GM23338 (cell line): ENCODE measurements around the gene AKAP13. TPM values are rescaled to one million over a fixed set of nuclear protein-coding genes. Genes with fewer than 3 reads are reported as not detected.

ENCODE experiments used
- ATAC-seq: fragments of 200-7000 bp; cut with Tn5 transposase; 3 replicates; pipeline ENCODE4 v1.9.1; 2020
- DNase-seq: peaks from one replicate; pipeline ENCODE4 v3.0.0-alpha.2; 2015; ENCODE audit warnings: low spot score
- H2AFZ ChIP-seq: fragments of 200-600 bp; sonication (generic); 2 replicates; pipeline ENCODE4 v1.8.0; 2016; ENCODE audit warnings: antibody characterized with exemption, mild to moderate bottlenecking, moderate library complexity
- H3F3A ChIP-seq: fragments of 200-600 bp; sonication (generic); replicated peaks from 2 replicates; pipeline ENCODE4 v1.8.0; 2017; ENCODE audit warnings: antibody characterized with exemption, mixed run types, low read depth
- H3K27ac ChIP-seq: fragments of 200-600 bp; sonication (generic); 2 replicates; pipeline ENCODE4 v1.6.1; 2016; ENCODE audit warnings: low read depth
- H3K27me3 ChIP-seq: fragments of 200-600 bp; sonication (generic); 2 replicates; pipeline ENCODE4 v1.8.0; 2016; ENCODE audit warnings: mild to moderate bottlenecking, mixed run types, moderate library complexity; ENCODE audit not compliant: insufficient read depth
- H3K36me3 ChIP-seq: fragments of 200-600 bp; sonication (generic); 2 replicates; pipeline ENCODE4 v1.8.0; 2016; ENCODE audit warnings: mild to moderate bottlenecking; ENCODE audit not compliant: insufficient read depth
- H3K4me1 ChIP-seq: fragments of 200-600 bp; sonication (generic); 2 replicates; pipeline ENCODE4 v1.8.0; 2016; ENCODE audit warnings: mild to moderate bottlenecking, moderate library complexity; ENCODE audit not compliant: insufficient read depth
- H3K4me2 ChIP-seq: fragments of 200-600 bp; sonication (generic); 2 replicates; pipeline ENCODE4 v1.7.1; 2017; ENCODE audit warnings: mixed run types
- H3K4me3 ChIP-seq: fragments of 200-600 bp; sonication (generic); 2 replicates; pipeline ENCODE4 v1.6.1; 2016; ENCODE audit warnings: mixed run types
- H3K79me2 ChIP-seq: fragments of 200-600 bp; sonication (generic); replicated peaks from 2 replicates; pipeline ENCODE4 v1.8.0; 2017; ENCODE audit warnings: mild to moderate bottlenecking; ENCODE audit not compliant: insufficient read depth
- H3K9me2 ChIP-seq: fragments of 200-600 bp; sonication (generic); 2 replicates; pipeline ENCODE4 v1.8.0; 2017; ENCODE audit not compliant: insufficient read depth
- H4K20me1 ChIP-seq: fragments of 200-600 bp; sonication (generic); replicated peaks from 2 replicates; pipeline ENCODE4 v1.8.0; 2017; ENCODE audit warnings: mild to moderate bottlenecking; ENCODE audit not compliant: insufficient read depth
- H3K27ac Mint-ChIP-seq: 2 replicates; pipeline ENCODE4 v1.8.0; 2020; ENCODE audit warnings: inconsistent platforms, mild to moderate bottlenecking, moderate library complexity, mixed read lengths
- H3K27me3 Mint-ChIP-seq: 3 replicates; pipeline ENCODE4 v1.8.0; 2022; ENCODE audit warnings: low read depth, mild to moderate bottlenecking, moderate library complexity, mixed read lengths, inconsistent platforms; ENCODE audit not compliant: insufficient read depth, poor library complexity
- H3K36me3 Mint-ChIP-seq: 3 replicates; pipeline ENCODE4 v1.8.0; 2021; ENCODE audit warnings: low read depth, mild to moderate bottlenecking, inconsistent platforms, moderate library complexity, mixed read lengths
- H3K4me1 Mint-ChIP-seq: 3 replicates; pipeline ENCODE4 v1.8.0; 2020; ENCODE audit warnings: mild to moderate bottlenecking, inconsistent platforms, mixed read lengths
- H3K4me3 Mint-ChIP-seq: 3 replicates; pipeline ENCODE4 v1.8.0; 2021; ENCODE audit warnings: moderate library complexity, mild to moderate bottlenecking, inconsistent platforms, mixed read lengths
- H3K9me3 Mint-ChIP-seq: 3 replicates; pipeline ENCODE4 v1.8.0; 2020; ENCODE audit warnings: moderate library complexity, mild to moderate bottlenecking, inconsistent platforms, mixed read lengths
- CREB1 ChIP-seq: fragments of 250-450 bp; sonication (Bioruptor Pico); IDR thresholded peaks from 2 replicates; pipeline ENCODE4 v1.5.0; 2020; ENCODE audit warnings: low read depth, mild to moderate bottlenecking, moderate library complexity
- EZH2 ChIP-seq: fragments of 200-600 bp; sonication (generic); IDR thresholded peaks from one replicate; pipeline ENCODE4 v1.8.0; 2017; ENCODE audit warnings: antibody characterized with exemption, mild to moderate bottlenecking, low read depth; ENCODE audit not compliant: unreplicated experiment
- EZH2phosphoT487 ChIP-seq: fragments of 200-600 bp; sonication (generic); IDR thresholded peaks from one replicate; pipeline ENCODE4 v1.8.1; 2018; ENCODE audit warnings: antibody characterized with exemption; ENCODE audit not compliant: unreplicated experiment
- JUNB ChIP-seq: IDR thresholded peaks from one replicate; pipeline ENCODE4 v1.6.1; 2016; ENCODE audit warnings: antibody characterized with exemption; ENCODE audit not compliant: unreplicated experiment
- NANOG ChIP-seq: IDR thresholded peaks from 2 replicates; pipeline ENCODE4 v1.6.1; 2016; ENCODE audit warnings: antibody characterized with exemption, borderline replicate concordance
- POLR2AphosphoS5 ChIP-seq: IDR thresholded peaks from 2 replicates; pipeline ENCODE4 v1.6.1; 2016; ENCODE audit warnings: antibody characterized with exemption, low read depth
- STAT1 ChIP-seq: IDR thresholded peaks from one replicate; pipeline ENCODE4 v1.6.1; 2016; ENCODE audit warnings: antibody characterized with exemption; ENCODE audit not compliant: unreplicated experiment
- ZNF331 ChIP-seq: fragments of 250-450 bp; sonication (Bioruptor Pico); IDR thresholded peaks from 2 replicates; pipeline ENCODE4 v1.5.0; 2020; ENCODE audit warnings: low read depth, mild to moderate bottlenecking, moderate library complexity
- polyA plus RNA-seq: library from polyadenylated mRNA; unstranded; fragments of >200 nt; fragmentation: Nextera tagmentation; extraction: Ambion mirVana; gene quantifications from 2 replicates; pipeline ENCODE4 v1.2.1, GENCODE V29; 2016
- total RNA-seq: library from RNA; depleted of rRNA; stranded (reverse); fragments of >200 nt; shearing (Covaris generic); gene quantifications from 2 replicates; pipeline ENCODE4 v1.2.3, GENCODE V29; 2014
- TF ChIP-seq, protein P1 (sequence below): IDR thresholded peaks from one replicate; pipeline ENCODE4 v1.6.1; 2018; ENCODE audit warnings: antibody characterized with exemption; ENCODE audit not compliant: unreplicated experiment
- TF ChIP-seq, protein P2 (sequence below), 2 experiments: fragments of 200-600 bp in 1 of 2; sonication (generic) in 1 of 2; conservative IDR thresholded peaks; 2 replicates each; pipeline versions ENCODE4 v1.5.1 to v1.6.1; 2016 to 2017; ENCODE audit warnings: antibody characterized with exemption in 2 of 2, low read depth in 2 of 2, mild to moderate bottlenecking in 2 of 2, moderate library complexity in 1 of 2
- TF ChIP-seq, protein P3 (sequence below): IDR thresholded peaks from 2 replicates; pipeline ENCODE4 v1.6.1; 2016; ENCODE audit warnings: antibody characterized with exemption

The AKAP13 gene
- total and polyA plus RNA-seq, 2 experiments from 2014 or later = 46.2 to 60.7 TPM

DNA sequence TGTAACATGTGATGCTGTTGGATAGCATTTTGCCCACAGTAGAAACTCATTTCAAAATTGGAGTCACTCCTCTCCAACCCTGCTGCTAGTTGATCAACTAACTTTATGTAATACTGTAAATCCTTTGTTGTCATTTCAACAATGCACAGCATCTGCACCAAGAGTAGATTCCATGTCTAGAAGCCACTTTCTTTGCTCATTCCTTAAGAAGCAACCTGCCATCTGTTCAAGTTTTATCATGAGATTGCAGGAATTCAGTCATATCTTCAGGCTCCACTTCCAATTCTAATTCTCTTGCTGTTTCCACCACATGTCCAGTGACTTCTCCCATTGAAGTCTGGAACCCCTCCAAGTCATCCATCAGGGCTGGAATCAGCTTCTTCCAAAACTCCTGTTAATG, 42.9 kb downstream of the AKAP13 start (continued):
- TF ChIP-seq, protein P1, sequence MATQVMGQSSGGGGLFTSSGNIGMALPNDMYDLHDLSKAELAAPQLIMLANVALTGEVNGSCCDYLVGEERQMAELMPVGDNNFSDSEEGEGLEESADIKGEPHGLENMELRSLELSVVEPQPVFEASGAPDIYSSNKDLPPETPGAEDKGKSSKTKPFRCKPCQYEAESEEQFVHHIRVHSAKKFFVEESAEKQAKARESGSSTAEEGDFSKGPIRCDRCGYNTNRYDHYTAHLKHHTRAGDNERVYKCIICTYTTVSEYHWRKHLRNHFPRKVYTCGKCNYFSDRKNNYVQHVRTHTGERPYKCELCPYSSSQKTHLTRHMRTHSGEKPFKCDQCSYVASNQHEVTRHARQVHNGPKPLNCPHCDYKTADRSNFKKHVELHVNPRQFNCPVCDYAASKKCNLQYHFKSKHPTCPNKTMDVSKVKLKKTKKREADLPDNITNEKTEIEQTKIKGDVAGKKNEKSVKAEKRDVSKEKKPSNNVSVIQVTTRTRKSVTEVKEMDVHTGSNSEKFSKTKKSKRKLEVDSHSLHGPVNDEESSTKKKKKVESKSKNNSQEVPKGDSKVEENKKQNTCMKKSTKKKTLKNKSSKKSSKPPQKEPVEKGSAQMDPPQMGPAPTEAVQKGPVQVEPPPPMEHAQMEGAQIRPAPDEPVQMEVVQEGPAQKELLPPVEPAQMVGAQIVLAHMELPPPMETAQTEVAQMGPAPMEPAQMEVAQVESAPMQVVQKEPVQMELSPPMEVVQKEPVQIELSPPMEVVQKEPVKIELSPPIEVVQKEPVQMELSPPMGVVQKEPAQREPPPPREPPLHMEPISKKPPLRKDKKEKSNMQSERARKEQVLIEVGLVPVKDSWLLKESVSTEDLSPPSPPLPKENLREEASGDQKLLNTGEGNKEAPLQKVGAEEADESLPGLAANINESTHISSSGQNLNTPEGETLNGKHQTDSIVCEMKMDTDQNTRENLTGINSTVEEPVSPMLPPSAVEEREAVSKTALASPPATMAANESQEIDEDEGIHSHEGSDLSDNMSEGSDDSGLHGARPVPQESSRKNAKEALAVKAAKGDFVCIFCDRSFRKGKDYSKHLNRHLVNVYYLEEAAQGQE = no peak
- TF ChIP-seq, protein P2, sequence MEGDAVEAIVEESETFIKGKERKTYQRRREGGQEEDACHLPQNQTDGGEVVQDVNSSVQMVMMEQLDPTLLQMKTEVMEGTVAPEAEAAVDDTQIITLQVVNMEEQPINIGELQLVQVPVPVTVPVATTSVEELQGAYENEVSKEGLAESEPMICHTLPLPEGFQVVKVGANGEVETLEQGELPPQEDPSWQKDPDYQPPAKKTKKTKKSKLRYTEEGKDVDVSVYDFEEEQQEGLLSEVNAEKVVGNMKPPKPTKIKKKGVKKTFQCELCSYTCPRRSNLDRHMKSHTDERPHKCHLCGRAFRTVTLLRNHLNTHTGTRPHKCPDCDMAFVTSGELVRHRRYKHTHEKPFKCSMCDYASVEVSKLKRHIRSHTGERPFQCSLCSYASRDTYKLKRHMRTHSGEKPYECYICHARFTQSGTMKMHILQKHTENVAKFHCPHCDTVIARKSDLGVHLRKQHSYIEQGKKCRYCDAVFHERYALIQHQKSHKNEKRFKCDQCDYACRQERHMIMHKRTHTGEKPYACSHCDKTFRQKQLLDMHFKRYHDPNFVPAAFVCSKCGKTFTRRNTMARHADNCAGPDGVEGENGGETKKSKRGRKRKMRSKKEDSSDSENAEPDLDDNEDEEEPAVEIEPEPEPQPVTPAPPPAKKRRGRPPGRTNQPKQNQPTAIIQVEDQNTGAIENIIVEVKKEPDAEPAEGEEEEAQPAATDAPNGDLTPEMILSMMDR (conservative IDR thresholded peaks at IDR 0.05; ENCODE audit: low read depth in 2 of 2) = no peak
- TF ChIP-seq JUNB (no peak), ZNF331 (CRISPR knock-in tag) (no peak), POLR2AphosphoS5 (no peak), NANOG (no peak), EZH2 (no peak)

DNA sequence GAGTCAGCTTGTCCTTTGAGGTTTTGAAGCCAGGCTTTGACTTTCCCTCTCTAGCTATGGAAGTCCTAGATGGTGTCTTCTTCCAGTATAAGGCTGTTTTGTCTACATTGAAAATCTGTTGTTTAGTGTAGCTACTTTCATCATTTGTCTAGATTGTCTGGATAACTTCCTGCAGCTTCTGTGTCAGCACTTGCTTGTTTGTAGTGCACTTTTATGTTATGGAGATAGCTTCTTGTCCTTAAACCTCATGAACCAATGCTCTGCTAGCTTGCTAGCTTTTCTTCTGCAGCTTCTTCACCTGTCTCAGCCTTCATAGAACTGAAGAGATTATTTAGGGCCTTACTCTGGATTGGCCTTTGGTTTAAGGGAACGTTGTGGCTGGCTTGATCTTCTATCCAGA, 43.8 kb downstream of the AKAP13 start:
- H4K20me1 ChIP-seq = peaks cover 40% of the 10 kb centered on the region
- H3K4me1 Mint-ChIP-seq = peaks cover 15% of the 10 kb centered on the region

DNA sequence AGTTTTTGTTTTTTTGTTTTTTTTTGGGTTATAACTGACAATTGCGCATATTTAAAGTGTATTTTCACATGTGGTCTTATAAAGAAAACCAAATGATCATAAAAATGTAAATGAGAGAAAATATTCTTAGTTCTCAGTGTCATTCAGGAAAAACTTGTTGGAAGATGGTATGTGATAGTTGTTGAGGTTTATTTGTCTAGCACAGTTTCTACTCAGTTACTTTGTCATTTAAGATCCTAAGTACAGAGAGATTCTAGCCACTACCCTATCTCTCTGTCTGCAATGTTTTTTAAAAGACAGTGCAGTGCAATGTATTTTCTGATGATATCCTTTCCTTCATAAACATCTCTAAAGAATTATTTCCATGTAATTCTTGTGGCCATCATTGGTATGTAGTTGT, 46.1 kb downstream of the AKAP13 start:
- Mint-ChIP-seq H3K9me3 (no peaks in the 10 kb centered on the region), H3K36me3 (no peaks in the 10 kb centered on the region), H3K4me3 (no peak overlapping the region), H3K27me3 (no peaks in the 10 kb centered on the region), H3K4me1 (peaks cover 36% of the 10 kb centered on the region), H3K27ac (no peak overlapping the region)
- Histone ChIP-seq H3K27me3 (no peaks in the 10 kb centered on the region), H2AFZ (no peak overlapping the region), H3K36me3 (no peaks in the 10 kb centered on the region), H3K79me2 (peaks cover 98% of the 10 kb centered on the region), H3F3A (no peaks in the 10 kb centered on the region), H3K27ac (no peak overlapping the region), H3K4me3 (no peak overlapping the region), H3K4me2 (no peak overlapping the region), H3K4me1 (peaks cover 29% of the 10 kb centered on the region), H3K9me2 (no peaks in the 10 kb centered on the region), H4K20me1 (peaks cover 33% of the 10 kb centered on the region)
- TF ChIP-seq EZH2phosphoT487 = no peak
- TF ChIP-seq EZH2 = no peak
- no peak for TF ChIP-seq NANOG
- TF ChIP-seq CREB1 = no peak
- TF ChIP-seq, protein P1 = no peak
- TF ChIP-seq, protein P3, sequence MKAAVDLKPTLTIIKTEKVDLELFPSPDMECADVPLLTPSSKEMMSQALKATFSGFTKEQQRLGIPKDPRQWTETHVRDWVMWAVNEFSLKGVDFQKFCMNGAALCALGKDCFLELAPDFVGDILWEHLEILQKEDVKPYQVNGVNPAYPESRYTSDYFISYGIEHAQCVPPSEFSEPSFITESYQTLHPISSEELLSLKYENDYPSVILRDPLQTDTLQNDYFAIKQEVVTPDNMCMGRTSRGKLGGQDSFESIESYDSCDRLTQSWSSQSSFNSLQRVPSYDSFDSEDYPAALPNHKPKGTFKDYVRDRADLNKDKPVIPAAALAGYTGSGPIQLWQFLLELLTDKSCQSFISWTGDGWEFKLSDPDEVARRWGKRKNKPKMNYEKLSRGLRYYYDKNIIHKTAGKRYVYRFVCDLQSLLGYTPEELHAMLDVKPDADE = no peak
- TF ChIP-seq STAT1 = no peak
- DNase-seq = no peak
- ATAC-seq = no peak

More for the DNA sequence above, 43.8 kb downstream of the AKAP13 start:
- Histone ChIP-seq H3K4me1 (peaks cover 9% of the 10 kb centered on the region), H3K27me3 (no peaks in the 10 kb centered on the region), H3F3A (no peaks in the 10 kb centered on the region), H3K9me2 (no peaks in the 10 kb centered on the region), H3K4me2 (no peak overlapping the region), H3K36me3 (no peaks in the 10 kb centered on the region), H3K4me3 (no peak overlapping the region), H3K27ac (no peak overlapping the region), H3K79me2 (peaks cover 95% of the 10 kb centered on the region), H2AFZ (no peak overlapping the region)
- H3K4me3 Mint-ChIP-seq = no peak overlapping the region
- ATAC-seq (no peak), DNase-seq (no peak)
- H3K27me3 Mint-ChIP-seq = peaks cover 2% of the 10 kb centered on the region
- no peak overlapping the region for H3K27ac Mint-ChIP-seq
- no peak for TF ChIP-seq EZH2phosphoT487
- no peaks in the 10 kb centered on the region for H3K36me3 Mint-ChIP-seq
- no peaks in the 10 kb centered on the region for H3K9me3 Mint-ChIP-seq
